GM18511 (cell line): ENCODE measurements around the gene CNTNAP5.

Experiments
- ATAC-seq: cut with Tn5 transposase; IDR thresholded peaks from one replicate; pipeline ENCODE4 v1.9.1; 2021; ENCODE audit warnings: mild to moderate bottlenecking, moderate library complexity; ENCODE audit not compliant: unreplicated experiment

Gene CNTNAP5

DNA sequence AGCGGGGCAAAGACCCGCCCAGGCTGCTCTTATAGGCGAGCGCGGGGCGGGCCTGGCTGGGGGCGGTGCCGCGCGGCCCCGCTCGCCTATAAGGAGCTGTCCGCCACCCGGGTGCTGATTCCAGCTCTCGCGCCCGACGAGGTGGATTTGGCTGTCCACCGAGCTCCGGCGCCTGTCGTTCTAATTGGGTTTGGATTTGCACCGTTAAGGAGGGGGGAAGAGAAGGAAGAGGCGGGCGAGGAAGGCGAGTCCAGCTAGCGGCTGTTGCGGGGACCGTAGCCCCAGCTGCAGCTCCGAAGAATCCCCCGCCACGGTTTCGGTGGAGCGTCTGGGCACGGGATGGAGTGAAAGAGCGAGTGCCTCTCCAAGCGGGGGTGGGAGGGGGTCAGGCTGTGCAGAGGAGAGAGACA is at the start of gene CNTNAP5:
TSS of gene CNTNAP5 (plus strand) at position 117 of the 410 bp plus-strand sequence. CDS start 364 bp downstream, outside the sequence.
- no peak for ATAC-seq

DNA sequence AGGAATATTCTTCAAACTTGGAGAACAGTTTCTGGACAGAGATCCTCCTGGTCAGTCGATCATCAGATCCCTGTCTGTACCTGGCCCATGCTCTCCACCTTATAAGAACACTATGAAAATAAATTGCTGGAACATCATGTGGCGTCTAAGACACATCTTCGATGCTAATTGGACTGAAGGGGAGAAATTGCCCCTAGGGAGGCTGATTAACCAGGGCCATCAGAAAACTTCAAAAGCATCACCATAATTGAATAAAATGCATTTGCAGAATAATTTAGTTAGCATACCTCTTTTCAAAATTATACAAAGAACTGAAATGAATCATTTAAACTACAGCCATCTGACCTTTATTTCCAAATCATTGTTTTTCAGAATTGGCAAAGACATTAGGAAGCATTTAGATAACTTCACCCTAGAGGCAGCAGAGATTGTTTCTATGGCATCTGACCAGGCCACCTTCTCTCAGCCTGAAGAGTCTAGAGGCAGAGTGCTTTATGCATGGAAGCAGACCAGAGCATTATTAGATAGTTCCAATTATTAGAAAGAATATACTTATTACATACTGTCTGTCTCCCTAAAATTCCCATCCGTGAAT is 48.9 kb upstream of the CNTNAP5 start:
- no peak for ATAC-seq

DNA sequence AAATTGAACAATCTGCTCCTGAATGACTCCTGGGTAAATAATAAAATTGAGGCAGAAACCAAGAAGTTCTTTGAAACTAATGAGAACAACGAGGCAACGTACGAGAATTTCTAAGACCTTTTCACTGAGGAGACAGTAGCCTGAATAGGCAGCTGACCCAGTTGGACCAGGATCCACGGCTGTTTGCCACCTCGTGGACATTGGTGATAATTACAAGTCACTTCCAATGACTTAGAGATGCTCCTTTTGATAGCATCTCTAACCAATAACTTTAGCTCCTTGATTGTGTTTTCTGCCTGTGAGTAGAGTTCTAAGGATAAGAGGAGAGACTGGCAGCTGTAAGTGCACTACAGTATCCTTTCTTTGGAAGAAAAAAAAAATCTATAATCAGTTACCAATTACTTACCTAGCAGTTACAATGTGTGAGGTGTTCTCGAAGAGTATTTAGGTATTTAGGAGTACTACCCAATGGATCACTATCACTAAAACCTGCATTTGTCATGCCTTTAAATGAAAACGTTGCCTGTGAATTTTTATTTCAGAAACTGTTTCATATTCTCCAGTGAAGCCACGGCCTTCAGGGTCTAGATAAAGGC is 31.3 kb upstream of the CNTNAP5 start:
- ATAC-seq = peak; percentile 95

DNA sequence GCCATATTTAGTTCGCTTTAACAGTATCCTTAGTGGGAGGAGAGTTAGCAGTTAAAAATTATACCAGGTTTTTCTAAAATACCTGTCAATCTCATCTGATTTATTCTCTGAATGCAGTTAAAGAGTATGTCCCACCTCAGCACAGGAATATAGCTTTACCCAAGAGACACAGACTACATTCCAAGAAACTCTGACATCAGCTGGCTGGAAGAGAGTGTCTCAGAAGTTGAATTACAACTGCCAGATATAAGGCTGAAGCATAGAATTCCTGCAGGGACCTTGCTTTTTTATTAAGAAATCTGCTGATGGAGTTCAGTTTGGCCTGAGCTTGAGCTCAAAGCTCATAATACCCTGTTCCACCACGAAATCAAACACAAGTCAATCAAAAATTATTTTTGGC is 25.4 kb upstream of the CNTNAP5 start:
- ATAC-seq = no peak

DNA sequence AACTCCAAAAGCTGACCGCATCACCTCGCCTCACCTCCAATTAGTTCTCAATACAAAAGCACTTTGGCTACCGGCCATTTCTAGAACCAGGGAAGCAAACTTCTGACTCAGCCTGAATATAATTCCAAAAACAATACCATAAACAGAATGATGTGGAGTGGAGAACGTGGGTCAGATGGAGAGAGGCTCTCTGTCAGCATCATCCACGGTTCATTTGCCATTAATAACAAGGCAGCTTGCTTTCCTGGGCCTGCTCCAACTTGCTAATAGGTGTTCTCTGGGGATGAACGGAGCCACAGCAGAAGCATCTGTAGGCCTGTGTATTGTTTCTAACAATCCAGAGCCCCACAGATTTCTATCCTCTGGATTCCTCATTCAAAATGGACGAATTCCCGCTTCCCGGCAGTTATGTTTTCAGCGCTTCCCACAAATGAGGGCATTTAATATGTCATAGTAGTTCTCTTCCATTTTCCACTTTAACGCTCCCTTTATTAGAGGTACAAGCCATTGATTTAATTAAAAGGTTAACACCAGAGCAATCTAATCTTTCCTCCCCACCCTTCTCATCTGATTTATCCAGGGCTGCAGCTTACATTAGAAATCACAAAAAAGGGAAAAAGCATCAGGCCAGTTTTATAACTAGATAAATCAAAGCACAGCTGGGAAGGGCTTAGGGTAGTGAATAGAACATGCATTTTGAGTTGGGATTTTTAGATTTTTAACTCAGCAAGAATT is 23.2 kb upstream of the CNTNAP5 start:
- no peak for ATAC-seq

DNA sequence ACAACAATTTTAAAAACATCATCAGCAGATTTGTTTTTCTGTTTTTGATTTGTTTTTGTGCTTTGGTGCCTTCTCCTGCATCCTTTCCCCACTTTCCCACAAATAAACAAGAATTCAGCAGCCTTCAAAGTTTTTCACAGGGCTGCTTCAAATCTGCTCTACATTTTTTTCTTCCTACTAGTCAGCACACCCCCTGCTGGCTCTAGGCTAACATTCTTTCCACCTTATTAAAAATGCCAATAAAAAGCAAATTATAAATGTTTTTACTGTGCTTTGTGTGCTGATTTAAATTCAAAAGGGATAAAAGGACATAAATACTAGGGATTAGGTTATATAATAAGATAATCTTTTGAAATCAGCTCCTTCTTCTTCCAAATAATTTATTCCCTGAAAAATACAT is 6.2 kb upstream of the CNTNAP5 start:
- no peak for ATAC-seq

DNA sequence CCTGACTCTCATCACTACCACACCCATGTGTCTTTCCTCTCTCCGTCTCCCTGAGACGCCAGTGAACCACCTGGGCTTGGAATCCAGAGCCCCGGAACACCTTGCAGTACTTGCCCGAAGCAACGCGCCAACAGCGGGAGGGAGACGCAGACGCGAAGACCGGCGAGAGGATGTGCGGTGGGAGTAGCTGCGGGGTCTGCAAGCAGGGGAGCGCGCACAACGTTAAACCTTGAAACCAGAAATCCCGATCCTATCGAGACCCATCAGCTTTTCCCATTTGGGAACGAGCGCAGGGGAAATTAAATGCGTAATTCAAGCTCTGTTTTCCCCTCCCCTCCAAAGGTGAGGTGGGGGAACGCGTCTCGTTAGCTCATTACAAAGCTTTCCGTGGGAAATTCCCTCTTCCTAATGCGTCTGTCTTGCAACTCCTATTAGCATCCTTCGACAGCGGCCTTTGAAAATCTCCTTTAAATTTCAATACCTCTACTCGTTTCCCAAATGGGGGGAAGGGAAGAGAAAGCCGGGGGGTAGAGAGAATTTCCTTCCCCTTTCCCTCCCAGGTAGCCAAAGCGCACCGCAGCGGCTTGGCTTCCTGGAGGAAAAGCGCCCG is 421 bp upstream of the CNTNAP5 start:
- no peak for ATAC-seq

DNA sequence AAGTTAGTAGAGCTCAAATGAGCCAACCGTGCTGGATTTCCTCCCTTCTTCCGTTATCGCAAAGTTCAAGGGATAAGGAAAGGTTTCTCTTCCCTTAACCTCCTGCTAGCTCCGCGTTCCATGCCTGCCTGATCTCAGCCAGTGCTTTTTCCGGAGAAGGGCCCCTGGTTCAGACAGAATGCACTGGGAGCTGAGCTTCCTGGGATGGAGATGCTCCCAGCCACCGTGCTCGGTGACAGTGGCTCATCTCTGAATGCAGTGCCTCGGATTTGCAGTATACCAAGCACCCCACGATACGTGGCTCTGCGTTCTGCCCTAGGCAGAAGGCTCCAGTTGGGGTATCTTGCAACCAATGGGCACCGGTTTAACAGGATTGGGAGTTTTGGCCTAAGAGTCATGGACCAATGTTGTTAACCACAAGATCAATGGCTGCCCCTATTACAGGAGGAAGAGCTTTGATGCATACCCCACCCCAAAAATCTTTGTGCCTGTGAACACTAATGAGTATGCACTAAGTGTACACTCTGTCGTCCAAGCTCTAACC is 876 bp downstream of the CNTNAP5 start:
- ATAC-seq = no peak

DNA sequence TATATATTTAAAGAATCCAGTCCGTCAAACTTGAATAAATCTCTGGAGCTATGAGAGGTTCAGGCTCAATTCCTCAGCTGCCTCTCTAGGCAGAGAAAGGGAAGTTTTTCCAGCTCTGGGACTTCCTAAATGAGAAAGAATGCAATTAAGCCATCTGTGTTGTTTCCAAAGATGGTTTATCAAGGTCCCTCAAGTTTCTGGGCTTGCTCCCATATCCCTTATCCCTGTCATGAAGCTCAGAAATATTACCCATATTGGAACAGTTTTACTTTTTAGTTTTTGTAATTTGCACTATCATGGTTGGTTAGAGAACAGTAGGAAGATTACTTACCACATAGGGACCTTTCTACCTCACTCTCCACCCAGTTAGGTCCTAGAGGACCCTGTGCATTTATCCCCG is 1.4 kb downstream of the CNTNAP5 start:
- no peak for ATAC-seq

DNA sequence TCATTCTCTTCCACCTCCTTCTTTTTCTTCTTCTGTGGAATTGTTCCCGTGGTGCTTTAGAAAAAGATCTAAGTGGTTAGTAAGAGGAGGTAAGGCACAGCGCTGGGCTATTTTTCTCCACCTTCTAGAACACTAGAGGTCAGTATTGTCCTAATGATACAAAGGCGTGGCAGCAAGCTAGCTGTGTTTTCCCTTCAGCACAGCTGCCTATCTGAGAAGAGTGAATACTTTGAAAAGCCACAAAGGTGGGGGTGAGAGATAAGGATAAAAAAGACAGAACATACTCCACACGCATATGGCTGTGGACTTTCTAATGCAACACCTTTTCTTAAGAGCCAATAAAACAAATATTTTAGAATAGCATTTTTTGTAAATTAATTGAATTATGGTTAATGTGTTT is 2.1 kb downstream of the CNTNAP5 start:
- peak; percentile 95 for ATAC-seq

DNA sequence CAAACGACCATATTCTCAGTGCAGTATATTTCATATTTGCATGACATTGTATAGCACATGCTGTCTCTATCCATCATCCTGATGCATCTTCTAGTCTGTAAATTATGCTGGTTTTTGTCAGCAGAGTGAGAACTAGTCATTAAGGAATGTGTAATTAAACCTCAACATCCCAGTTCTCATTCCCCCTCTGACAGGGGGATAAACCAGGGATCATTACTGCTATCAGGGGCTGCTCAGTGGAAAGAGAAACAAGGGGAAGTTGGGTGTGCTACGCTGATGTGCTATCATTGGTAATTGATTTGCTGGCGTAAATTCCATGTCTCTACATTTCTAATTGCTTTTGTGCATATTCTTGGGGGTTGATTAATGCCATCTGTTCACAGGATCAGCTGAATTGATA is 7.7 kb downstream of the CNTNAP5 start:
- ATAC-seq = no peak

DNA sequence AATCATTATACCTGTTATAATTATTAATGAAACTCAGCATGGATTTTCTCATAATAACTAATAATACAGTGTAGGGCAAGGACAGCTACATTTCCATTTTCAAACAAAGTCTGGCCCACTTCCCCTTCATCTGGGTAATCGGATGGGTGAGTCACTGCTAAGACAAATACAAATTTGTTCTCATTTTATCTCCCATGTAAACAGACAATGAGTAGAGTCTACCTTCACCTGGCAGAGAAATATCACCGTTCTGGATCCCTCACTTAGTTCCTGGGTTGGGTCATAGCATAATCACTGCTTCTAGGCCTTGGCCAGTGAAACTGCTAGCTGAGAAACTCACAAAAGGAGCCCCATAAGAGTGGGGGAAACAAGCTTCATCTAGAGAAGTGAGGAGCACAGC is 9.2 kb downstream of the CNTNAP5 start:
- ATAC-seq = no peak

DNA sequence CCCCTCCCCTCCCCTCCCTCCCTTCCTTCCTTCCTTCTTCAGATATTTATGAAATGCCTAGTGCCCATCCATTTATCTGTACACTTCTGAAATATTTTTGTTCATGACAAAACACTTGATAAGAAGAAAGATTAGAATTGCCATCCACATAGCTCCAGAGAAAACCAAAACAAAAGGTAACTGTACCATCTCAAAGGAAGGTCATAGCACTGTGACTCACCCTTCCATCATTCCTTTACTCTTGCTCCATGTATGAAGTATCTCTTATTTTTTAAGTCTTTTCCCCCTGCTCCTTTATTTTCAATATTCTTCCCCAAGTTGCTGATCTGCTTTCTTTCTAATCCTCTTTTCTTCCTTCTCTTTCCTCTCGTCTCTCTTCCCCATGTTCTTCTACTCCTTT is 9.9 kb downstream of the CNTNAP5 start:
- ATAC-seq = no peak

DNA sequence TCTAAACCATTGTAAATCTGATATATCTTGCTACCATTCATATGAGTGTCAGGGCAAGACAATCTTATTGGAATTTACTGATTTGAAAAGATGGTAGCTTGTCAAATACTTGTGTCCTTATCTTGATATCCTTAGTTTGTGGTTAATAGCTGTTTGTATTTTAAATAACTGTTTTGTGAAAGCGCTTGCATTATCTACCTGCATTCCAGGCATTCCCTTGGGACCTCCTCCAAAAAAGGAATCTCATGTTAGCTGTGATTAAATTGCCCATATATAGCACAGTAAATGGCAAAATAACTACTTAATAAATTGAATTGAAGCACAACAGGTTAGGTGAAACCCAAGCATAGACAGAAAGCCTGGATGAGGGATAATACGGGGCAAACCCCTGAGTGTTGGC is 13.9 kb downstream of the CNTNAP5 start:
- ATAC-seq = no peak

DNA sequence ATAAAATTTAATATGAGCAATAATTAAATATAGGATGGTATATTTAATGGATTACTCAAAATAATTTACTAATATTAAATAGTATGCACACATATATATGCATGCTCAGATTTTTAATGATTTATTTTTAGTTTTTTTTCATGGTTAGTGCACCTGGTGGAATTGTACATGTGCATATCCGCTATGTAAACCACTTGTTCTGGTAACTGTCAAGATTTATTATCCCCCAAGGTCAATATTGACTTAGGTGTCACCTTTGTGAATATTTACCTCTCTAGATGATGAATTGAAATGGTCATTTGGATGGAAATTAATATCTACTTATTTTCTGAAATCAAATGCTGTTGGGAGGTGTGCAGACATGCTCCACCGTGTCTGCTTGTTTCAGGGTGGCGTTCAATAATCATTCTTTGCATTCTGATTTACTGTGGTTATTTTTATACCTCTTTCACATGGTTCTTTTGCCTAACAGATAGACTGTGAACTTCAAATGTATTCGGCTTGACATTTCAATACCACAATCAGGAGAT is 14.7 kb downstream of the CNTNAP5 start:
- ATAC-seq = no peak

DNA sequence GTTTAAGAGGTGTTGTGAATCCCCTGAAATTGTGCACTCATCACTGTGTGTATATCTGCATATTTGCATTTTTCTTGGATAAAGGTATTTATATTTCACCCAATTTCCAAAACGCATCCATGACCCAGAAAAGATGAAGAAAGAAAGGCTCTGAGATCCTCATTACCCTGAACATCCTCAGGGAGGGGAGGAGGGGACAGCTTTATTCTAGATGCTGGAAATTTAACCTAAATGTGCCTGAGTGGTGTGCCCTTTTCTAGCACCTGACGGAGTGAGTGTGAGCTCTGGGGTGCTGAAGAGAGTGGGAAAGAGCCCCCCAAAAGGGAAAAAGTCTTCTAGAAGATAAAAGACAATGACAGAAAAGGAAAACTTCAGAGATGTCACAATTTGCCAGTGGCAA is 20.8 kb downstream of the CNTNAP5 start:
- ATAC-seq = no peak

DNA sequence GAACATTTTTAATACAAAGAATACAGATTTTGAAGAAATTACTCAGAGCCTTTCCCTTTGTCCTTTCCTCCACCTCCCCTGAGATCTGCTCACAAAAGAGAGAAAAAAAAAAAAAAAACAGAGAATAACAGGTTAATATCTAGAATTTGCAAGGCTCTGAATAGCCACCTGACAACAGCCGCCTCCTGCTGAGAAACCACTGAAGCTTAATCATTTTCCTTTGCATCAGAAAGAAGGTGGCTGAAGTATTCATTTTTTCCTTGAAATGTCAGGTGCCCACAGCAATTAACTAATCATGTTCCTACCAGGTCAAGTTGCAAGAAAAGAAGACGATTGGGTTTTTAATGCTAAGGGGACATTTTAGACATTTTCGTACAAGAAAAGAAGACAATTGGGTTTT is 21.2 kb downstream of the CNTNAP5 start:
- ATAC-seq = no peak

DNA sequence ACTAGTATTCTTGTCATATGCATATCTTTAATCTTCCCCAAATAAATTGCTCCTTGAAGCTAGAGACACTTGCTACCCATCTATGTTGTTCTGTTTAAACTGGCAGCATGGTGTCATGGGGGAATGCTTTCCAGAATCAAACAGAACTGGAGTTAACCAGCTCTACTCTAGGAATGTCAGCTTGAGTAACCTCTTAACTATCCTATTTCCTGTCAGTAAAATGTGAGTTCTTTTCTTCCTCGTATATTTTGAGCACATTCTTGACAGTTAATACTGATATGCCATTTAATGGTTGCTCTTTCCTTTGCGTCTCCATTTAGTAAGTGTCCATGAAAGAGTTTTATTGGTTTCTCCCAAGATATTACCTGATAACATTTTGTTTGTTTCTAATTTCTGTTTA is 23.0 kb downstream of the CNTNAP5 start:
- no peak for ATAC-seq

DNA sequence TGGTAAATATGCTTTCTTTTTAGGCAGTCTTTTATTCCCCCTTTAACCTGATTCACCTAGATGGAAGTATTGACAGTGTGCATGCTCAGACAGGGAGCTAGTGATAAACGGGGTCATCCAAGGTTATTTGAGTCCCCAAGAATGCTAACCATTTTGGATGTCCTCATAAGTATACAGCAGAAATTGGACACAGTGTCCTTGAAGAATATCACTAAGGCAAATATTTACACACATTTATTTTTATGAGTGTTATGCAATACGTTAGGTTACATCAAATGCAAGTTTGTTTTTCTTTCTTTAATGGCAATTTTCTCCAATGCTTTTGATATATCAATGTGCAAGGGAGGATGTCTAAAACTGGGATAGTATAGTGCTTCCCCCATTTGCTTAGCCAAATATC is 23.6 kb downstream of the CNTNAP5 start:
- no peak for ATAC-seq

DNA sequence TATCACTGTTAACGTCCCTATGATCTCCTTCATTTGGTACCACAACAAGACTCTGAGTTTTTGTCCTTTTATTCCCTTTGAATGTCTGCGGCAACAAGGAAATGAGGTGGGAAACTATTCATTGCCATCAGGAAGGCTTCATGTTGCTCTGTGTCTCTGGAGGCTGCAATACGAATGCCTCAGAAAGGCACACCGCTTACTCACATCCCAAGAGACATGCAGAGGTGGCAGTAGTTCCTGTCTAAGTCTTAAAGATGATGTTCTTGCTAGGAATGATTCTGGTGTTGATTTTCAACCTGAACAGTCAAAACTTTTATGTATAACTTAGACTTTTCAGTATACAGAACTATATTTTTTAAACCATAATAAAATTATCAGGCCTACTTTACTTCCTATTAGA is 24.0 kb downstream of the CNTNAP5 start:
- no peak for ATAC-seq

DNA sequence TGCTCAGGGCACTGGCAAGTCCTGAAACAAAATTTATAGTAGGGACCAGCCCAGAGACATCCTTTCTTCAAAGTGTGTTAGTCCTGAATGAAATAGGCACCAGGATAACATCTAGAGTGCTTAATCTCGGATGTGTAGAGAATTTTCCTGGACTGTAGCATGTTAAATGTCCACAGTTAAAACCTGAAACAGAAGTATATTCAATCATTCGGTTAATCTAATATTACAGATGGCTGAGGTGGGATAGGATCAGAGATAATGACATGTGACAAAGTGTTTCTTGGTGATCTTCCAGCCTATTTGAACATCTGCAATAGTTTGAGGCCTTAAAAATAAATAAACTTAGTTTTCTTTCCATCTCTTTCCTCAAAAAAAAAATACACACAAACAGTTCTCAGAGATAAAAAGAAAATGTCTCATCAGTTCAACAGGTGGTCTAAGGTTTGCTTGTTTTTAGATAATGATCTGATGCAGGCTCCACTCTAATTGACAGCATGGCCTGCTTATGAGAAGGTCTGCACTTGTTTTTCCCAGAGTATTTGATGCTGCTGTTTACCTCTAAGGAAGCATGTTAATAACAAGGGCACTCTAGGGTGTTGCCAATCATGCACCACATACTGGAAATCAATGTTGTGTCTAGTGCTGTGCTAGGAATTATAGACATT is 25.9 kb downstream of the CNTNAP5 start:
- ATAC-seq = no peak
